ENCODE measurements around the gene GPR4.
A peak's percentile ranks its signal among the peaks of the same experiment; 100 is the strongest.
"Not testable (repeated sequence)": the region's sequence is repeated elsewhere in the genome, so short reads cannot be mapped to it uniquely, and the experiment has no call there.

GPR4 gene

GRCh38 chr19:45621976-45622503 is 20.0 kb upstream of the GPR4 start:
- no peak for DNase-seq

GRCh38 chr19:45621389-45621788 is 19.4 kb upstream of the GPR4 start:
- DNase-seq, result no peak

GRCh38 chr19:45616704-45617017 is 14.6 kb upstream of the GPR4 start:
- DNase-seq, result no peak

- DNase-seq, result peak; percentile 85
Measured at GRCh38 chr19:45615795-45616703, 14.0 kb upstream of the GPR4 start.

GRCh38 chr19:45615056-45615455 is 13.0 kb upstream of the GPR4 start:
- not testable (repeated sequence) for DNase-seq

GRCh38 chr19:45613926-45614725 is 12.1 kb upstream of the GPR4 start:
- peak; percentile 93 for DNase-seq

- no peak for DNase-seq
Measured at GRCh38 chr19:45608948-45609347, 6.9 kb upstream of the GPR4 start.

- peak; percentile 26 for DNase-seq
Measured at GRCh38 chr19:45607071-45608029, 5.3 kb upstream of the GPR4 start.

- DNase-seq, result no peak
Measured at GRCh38 chr19:45601115-45601514, 897 bp downstream of the GPR4 start.

- DNase-seq, result no peak
Measured at GRCh38 chr19:45600340-45600885, 1.6 kb downstream of the GPR4 start.

GRCh38 chr19:45599286-45599685 is 2.7 kb downstream of the GPR4 start:
- no peak for DNase-seq

GRCh38 chr19:45598267-45599001 is 3.6 kb downstream of the GPR4 start:
- DNase-seq, result peak; percentile 25

GRCh38 chr19:45597425-45598111 is 4.4 kb downstream of the GPR4 start:
- DNase-seq, result no peak

GRCh38 chr19:45595814-45596213 is 6.2 kb downstream of the GPR4 start:
- DNase-seq, result no peak

- DNase-seq, result no peak
Measured at GRCh38 chr19:45593520-45593919, 8.5 kb downstream of the GPR4 start.

- no peak for DNase-seq
Measured at GRCh38 chr19:45592366-45592765, 9.6 kb downstream of the GPR4 start.

GRCh38 chr19:45591638-45592005 is 10.4 kb downstream of the GPR4 start:
- DNase-seq, result no peak

GRCh38 chr19:45591004-45591637 is 10.9 kb downstream of the GPR4 start:
- DNase-seq, result no peak

- DNase-seq, result no peak
Measured at GRCh38 chr19:45590300-45591003, 11.6 kb downstream of the GPR4 start.

- no peak for DNase-seq
Measured at GRCh38 chr19:45589768-45590167, 12.2 kb downstream of the GPR4 start.
